NOMO-1 treated with DMSO at 0.1 percent for 48 hours (cell line): Measurements from ENCODE around the gene GRID2.
"Not testable (repeated sequence)": the region's sequence is repeated elsewhere in the genome, so short reads cannot be mapped to it uniquely, and the experiment has no call there.

ENCODE experiments used
- DNase-seq: peaks from one replicate; lab custom pipeline; 2025; ENCODE audit not compliant: unreplicated experiment; lab: John Stamatoyannopoulos, UW

Gene GRID2

GRCh38 chr4:92303621-92304027 lies at the start of gene GRID2:
GRID2 (plus strand) TSS chr4:92303966.
- DNase-seq = no peak

- DNase-seq = no peak
These were observed 49.6 kb upstream of the GRID2 start for GRCh38 chr4:92253986-92254671.

GRCh38 chr4:92254767-92255442 lies 48.9 kb upstream of the GRID2 start:
- no peak for DNase-seq

- DNase-seq = no peak
These were observed 47.9 kb upstream of the GRID2 start for GRCh38 chr4:92255920-92256244.

GRCh38 chr4:92257931-92258857 lies 45.6 kb upstream of the GRID2 start:
- no peak for DNase-seq

- no peak for DNase-seq
These were observed 42.5 kb upstream of the GRID2 start for GRCh38 chr4:92261256-92261655.

- DNase-seq = no peak
These were observed 41.4 kb upstream of the GRID2 start for GRCh38 chr4:92262371-92262770.

GRCh38 chr4:92263010-92263409 lies 40.8 kb upstream of the GRID2 start:
- no peak for DNase-seq

- no peak for DNase-seq
These were observed 40.2 kb upstream of the GRID2 start for GRCh38 chr4:92263575-92263974.

- DNase-seq = no peak
These were observed 39.6 kb upstream of the GRID2 start for GRCh38 chr4:92264163-92264562.

- DNase-seq = no peak
These were observed 38.7 kb upstream of the GRID2 start for GRCh38 chr4:92265021-92265420.

- no peak for DNase-seq
These were observed 38.0 kb upstream of the GRID2 start for GRCh38 chr4:92265798-92266197.

- DNase-seq = no peak
These were observed 37.2 kb upstream of the GRID2 start for GRCh38 chr4:92266521-92266920.

GRCh38 chr4:92268642-92269041 lies 35.1 kb upstream of the GRID2 start:
- DNase-seq = no peak

- no peak for DNase-seq
These were observed 32.9 kb upstream of the GRID2 start for GRCh38 chr4:92270908-92271307.

GRCh38 chr4:92271551-92271950 lies 32.2 kb upstream of the GRID2 start:
- DNase-seq = not testable (repeated sequence)

- not testable (repeated sequence) for DNase-seq
These were observed 26.5 kb upstream of the GRID2 start for GRCh38 chr4:92277057-92277881.

GRCh38 chr4:92279296-92279695 lies 24.5 kb upstream of the GRID2 start:
- DNase-seq = no peak

- DNase-seq = no peak
These were observed 4.6 kb upstream of the GRID2 start for GRCh38 chr4:92299152-92299551.

- no peak for DNase-seq
These were observed 355 bp downstream of the GRID2 start for GRCh38 chr4:92304121-92304520.

- DNase-seq = no peak
These were observed 840 bp downstream of the GRID2 start for GRCh38 chr4:92304606-92305005.
